ENCODE results near the gene GATAD2A. TPM values are rescaled to one million over a fixed set of nuclear protein-coding genes. Genes with fewer than 3 reads are reported as not detected.

The GATAD2A gene
- total RNA-seq, 4 donors from 2014 or later = 34.9 to 60.5 (median 42.5) TPM

GRCh38 chr19:19492026-19492610 is 86.6 kb downstream of the GATAD2A start:
- Histone ChIP-seq H3K27ac (replicated peaks in 1 of 4) (no peak overlapping the region), H3K4me3 (no peak overlapping the region), H3K4me1 (peaks cover 27 to 39% (median 37%) of the 10 kb centered on the region in 4 donors), H3K9me3 (no peaks in the 10 kb centered on the region), H3K27me3 (no peaks in the 10 kb centered on the region), H3K36me3 (peaks cover 26 to 53% (median 50%) of the 10 kb centered on the region in 4 donors)
- TF ChIP-seq EP300 (IDR thresholded peaks at IDR 0.05) (no peak), POLR2A (IDR thresholded peaks at IDR 0.05; ENCODE audit: low read depth) (no peak), POLR2AphosphoS5 (IDR thresholded peaks at IDR 0.05) (no peak), CTCF (IDR thresholded peaks at IDR 0.05) (no peak)
- intact Hi-C loops (cut with DNase I) = no loop called here
- DNase-seq (ENCODE audit: extremely low spot score) = no peak
- 91% methylated on average over 14 of the region's 21 CpGs for WGBS

GRCh38 chr19:19493841-19494546 is 88.5 kb downstream of the GATAD2A start:
- no peak for TF ChIP-seq POLR2AphosphoS5 (IDR thresholded peaks at IDR 0.05)
- no peak for TF ChIP-seq POLR2A (IDR thresholded peaks at IDR 0.05; ENCODE audit: low read depth)
- TF ChIP-seq CTCF (IDR thresholded peaks at IDR 0.05) = no peak
- TF ChIP-seq EP300 (IDR thresholded peaks at IDR 0.05) = no peak
- no peak for DNase-seq (ENCODE audit: extremely low spot score)
- peaks cover 35 to 72% (median 68%) of the 10 kb centered on the region in 4 donors for H3K36me3 ChIP-seq
- intact Hi-C loops (cut with DNase I) = no loop called here
- H3K27me3 ChIP-seq = no peaks in the 10 kb centered on the region
- WGBS = 76% methylated on average over 6 of the region's 15 CpGs
- no peak overlapping the region for H3K4me3 ChIP-seq
- no peaks in the 10 kb centered on the region for H3K9me3 ChIP-seq
- H3K4me1 ChIP-seq = peaks cover 16 to 20% (median 18%) of the 10 kb centered on the region in 4 donors
- H3K27ac ChIP-seq (replicated peaks in 1 of 4) = no peak overlapping the region

- intact Hi-C loops (cut with DNase I) = no loop called here
- Histone ChIP-seq H3K27me3 (no peaks in the 10 kb centered on the region), H3K9me3 (no peaks in the 10 kb centered on the region), H3K4me1 (peaks cover 0 to under 1% (median 0%) of the 10 kb centered on the region in 4 donors), H3K27ac (replicated peaks in 1 of 4) (no peak overlapping the region), H3K36me3 (peaks cover 47 to 91% (median 87%) of the 10 kb centered on the region in 4 donors), H3K4me3 (no peak overlapping the region)
- DNase-seq (ENCODE audit: extremely low spot score) = no peak
- no peak for TF ChIP-seq POLR2AphosphoS5 (IDR thresholded peaks at IDR 0.05)
- TF ChIP-seq POLR2A (IDR thresholded peaks at IDR 0.05; ENCODE audit: low read depth) = no peak
- TF ChIP-seq CTCF (IDR thresholded peaks at IDR 0.05) = no peak
- no peak for TF ChIP-seq EP300 (IDR thresholded peaks at IDR 0.05)
- 91% methylated on average over 30 of the region's 30 CpGs for WGBS
Observed at GRCh38 chr19:19495614-19496603, 90.4 kb downstream of the GATAD2A start.

GRCh38 chr19:19498255-19498991 is 92.9 kb downstream of the GATAD2A start:
- Histone ChIP-seq H3K27me3 (no peaks in the 10 kb centered on the region), H3K4me1 (no peaks in the 10 kb centered on the region), H3K27ac (replicated peaks in 1 of 4) (no peak overlapping the region), H3K4me3 (no peak overlapping the region), H3K36me3 (peaks cover 60 to 100% (median 97%) of the 10 kb centered on the region in 4 donors), H3K9me3 (no peaks in the 10 kb centered on the region)
- intact Hi-C loops (cut with DNase I) = no loop called here
- WGBS = 89% methylated on average over 33 of the region's 33 CpGs
- DNase-seq (ENCODE audit: extremely low spot score) = no peak
- TF ChIP-seq POLR2A (IDR thresholded peaks at IDR 0.05; ENCODE audit: low read depth) = no peak
- no peak for TF ChIP-seq CTCF (IDR thresholded peaks at IDR 0.05)

Data from esophagus muscularis mucosa (tissue), 4 donors.